Stomach (tissue), 4 donors: ENCODE results near the gene SPOCD1.

Experiments used
- EP300 ChIP-seq: sonication (generic); formaldehyde crosslinking; IDR thresholded peaks from one replicate; pipeline ENCODE4 v1.6.1; 2017; ENCODE audit warnings: antibody characterized with exemption
- POLR2A ChIP-seq, 4 donors: fragments of 450-650 bp; IDR thresholded peaks; one replicate each; pipeline ENCODE4 v1.6.1; 2016; ENCODE audit warnings: antibody characterized with exemption in 4 of 4, control low read depth in 2 of 4, mild to moderate bottlenecking in 1 of 4, moderate library complexity in 1 of 4
- POLR2AphosphoS5 ChIP-seq, 3 donors: sonication (generic); formaldehyde crosslinking; IDR thresholded peaks; one replicate each; pipeline ENCODE4 v1.6.1; 2016; ENCODE audit warnings: antibody characterized with exemption in 3 of 3
- TF ChIP-seq, protein P1 (sequence below), 7 experiments: fragments of 450-650 bp in 4 of 7; fragments of 200-600 bp in 3 of 7; sonication (generic) in 3 of 7; IDR thresholded peaks; one replicate each; pipeline ENCODE4 v1.5.1; 2016 to 2019; ENCODE audit warnings: antibody characterized with exemption in 7 of 7, control low read depth in 2 of 7, mild to moderate bottlenecking in 1 of 7

DNA sequence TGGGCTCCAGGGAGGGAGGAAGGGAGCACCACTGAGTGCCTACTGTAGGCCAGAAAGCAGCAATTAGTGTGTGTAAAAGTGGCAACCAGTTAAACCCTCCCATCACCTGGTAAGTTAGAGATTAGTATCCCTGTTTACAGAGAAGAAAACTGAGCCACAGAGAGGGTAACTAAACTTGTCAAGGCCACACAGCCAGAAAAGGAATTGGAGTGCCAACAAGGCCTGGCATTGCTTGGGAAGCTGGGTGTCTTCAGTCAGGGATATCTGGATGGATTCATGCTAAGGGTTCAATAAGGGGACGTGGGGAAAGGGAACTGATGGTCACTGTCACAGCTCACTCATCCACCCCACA is 28.1 kb downstream of the SPOCD1 start:
- TF ChIP-seq, protein P1, sequence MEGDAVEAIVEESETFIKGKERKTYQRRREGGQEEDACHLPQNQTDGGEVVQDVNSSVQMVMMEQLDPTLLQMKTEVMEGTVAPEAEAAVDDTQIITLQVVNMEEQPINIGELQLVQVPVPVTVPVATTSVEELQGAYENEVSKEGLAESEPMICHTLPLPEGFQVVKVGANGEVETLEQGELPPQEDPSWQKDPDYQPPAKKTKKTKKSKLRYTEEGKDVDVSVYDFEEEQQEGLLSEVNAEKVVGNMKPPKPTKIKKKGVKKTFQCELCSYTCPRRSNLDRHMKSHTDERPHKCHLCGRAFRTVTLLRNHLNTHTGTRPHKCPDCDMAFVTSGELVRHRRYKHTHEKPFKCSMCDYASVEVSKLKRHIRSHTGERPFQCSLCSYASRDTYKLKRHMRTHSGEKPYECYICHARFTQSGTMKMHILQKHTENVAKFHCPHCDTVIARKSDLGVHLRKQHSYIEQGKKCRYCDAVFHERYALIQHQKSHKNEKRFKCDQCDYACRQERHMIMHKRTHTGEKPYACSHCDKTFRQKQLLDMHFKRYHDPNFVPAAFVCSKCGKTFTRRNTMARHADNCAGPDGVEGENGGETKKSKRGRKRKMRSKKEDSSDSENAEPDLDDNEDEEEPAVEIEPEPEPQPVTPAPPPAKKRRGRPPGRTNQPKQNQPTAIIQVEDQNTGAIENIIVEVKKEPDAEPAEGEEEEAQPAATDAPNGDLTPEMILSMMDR (IDR thresholded peaks at IDR 0.05): no peak
- no peak for TF ChIP-seq POLR2AphosphoS5 (IDR thresholded peaks at IDR 0.05)
- no peak for TF ChIP-seq POLR2A (IDR thresholded peaks at IDR 0.05)
- no peak for TF ChIP-seq EP300
